SK-N-MC (cell line): ENCODE results near the gene FBXO10.

Source experiments
- EZH2 ChIP-seq: fragments of 200-600 bp; sonication (generic); IDR thresholded peaks from one replicate; pipeline ENCODE4 v1.6.1; 2017; ENCODE audit warnings: antibody characterized with exemption
- FOXP2 ChIP-seq: optimal IDR thresholded peaks from 2 replicates; pipeline ENCODE3; 2011; ENCODE audit warnings: mild to moderate bottlenecking, moderate library complexity; ENCODE audit not compliant: insufficient read depth; ENCODE audit errors: extremely low read length, control extremely low read depth
- POLR2AphosphoS5 ChIP-seq: IDR thresholded peaks from 2 replicates; pipeline ENCODE4 v1.6.1; 2012; ENCODE audit warnings: mild to moderate bottlenecking, low read depth, low read length, borderline replicate concordance

- TF ChIP-seq POLR2AphosphoS5: no peak
- no peak for TF ChIP-seq EZH2
- no peak for TF ChIP-seq FOXP2
Measured at GRCh38 chr9:37503736-37504135, 72.4 kb downstream of the FBXO10 start.
